H1 (cell line): ENCODE data around the gene TLR2. TPM values are rescaled to one million over a fixed set of nuclear protein-coding genes. Genes with fewer than 3 reads are reported as not detected.

Experiments
- CTCF ChIA-PET: fragments of 300-600 bp; sonication (Branson Sonifier 250); formaldehyde crosslinking; loops from one replicate; lab custom pipeline; 2021; ENCODE audit not compliant: partially characterized antibody; lab: Charles Lee
- POLR2A ChIA-PET: fragments of 300-600 bp; sonication (Branson Sonifier 250); formaldehyde crosslinking; loops from one replicate; lab custom pipeline; 2021; ENCODE audit warnings: inconsistent platforms; ENCODE audit not compliant: partially characterized antibody; lab: Charles Lee
- DNase-seq, 2 experiments: peaks; one replicate each; pipeline versions ENCODE4 v3.0.0 to v3.0.0-alpha.2; 2010 to 2022; ENCODE audit warnings: low spot score in 2 of 2, low read depth in 1 of 2, mixed read lengths in 1 of 2
- FAIRE-seq: peaks from 2 replicates; lab custom pipeline; 2011; peaks lifted over from hg19 to GRCh38; lab: Jason Lieb, UNC
- H2AFZ ChIP-seq: 2 replicates; pipeline ENCODE4 v1.8.1; 2012; ENCODE audit warnings: low read length, inconsistent platforms
- H2AK5ac ChIP-seq: 2 replicates; pipeline ENCODE4 v1.6.1; 2013; ENCODE audit warnings: low read depth, low read length
- H2BK120ac ChIP-seq: replicated peaks from 2 replicates; pipeline ENCODE3; 2013; ENCODE audit warnings: low read depth, low read length, inconsistent platforms
- H2BK12ac ChIP-seq: 2 replicates; pipeline ENCODE4 v1.6.1; 2013; ENCODE audit warnings: low read depth, low read length
- H2BK15ac ChIP-seq: 2 replicates; pipeline ENCODE4 v1.6.1; 2013; ENCODE audit warnings: low read length
- H2BK20ac ChIP-seq: 2 replicates; pipeline ENCODE4 v1.6.1; 2013; ENCODE audit warnings: low read length
- H2BK5ac ChIP-seq: 2 replicates; pipeline ENCODE4 v1.6.1; 2013; ENCODE audit warnings: low read depth, low read length
- H3K14ac ChIP-seq: 2 replicates; pipeline ENCODE4 v1.6.1; 2013; ENCODE audit warnings: inconsistent platforms; ENCODE audit not compliant: insufficient read length
- H3K18ac ChIP-seq: 2 replicates; pipeline ENCODE4 v1.6.1; 2013; ENCODE audit warnings: low read length; ENCODE audit errors: extremely low read depth
- H3K23ac ChIP-seq: 2 replicates; pipeline ENCODE4 v1.6.1; 2013; ENCODE audit warnings: inconsistent platforms; ENCODE audit not compliant: insufficient read length
- H3K23me2 ChIP-seq: 2 replicates; pipeline ENCODE4 v1.6.1; 2013; ENCODE audit warnings: low read depth, low read length
- H3K27ac ChIP-seq: 2 replicates; pipeline ENCODE4 v1.6.1; 2011; ENCODE audit warnings: low read depth, low read length, inconsistent platforms
- H3K27me3 ChIP-seq, 4 experiments: replicated peaks in 1 of 4; 1 replicate in 1 of 4; 2 replicates in 3 of 4; pipeline versions ENCODE4 v1.6.1 to v1.8.1; 2011 to 2013; ENCODE audit warnings: low read length in 3 of 4, mild to moderate bottlenecking in 3 of 4, inconsistent platforms in 2 of 4, mixed read lengths in 2 of 4, moderate library complexity in 1 of 4; ENCODE audit not compliant: control insufficient read depth in 3 of 4, insufficient read depth in 3 of 4; ENCODE audit errors: extremely low read depth in 1 of 4
- H3K36me3 ChIP-seq, 4 experiments: 2 replicates each; pipeline versions ENCODE4 v1.6.1 to v1.8.1; 2011 to 2013; ENCODE audit warnings: mild to moderate bottlenecking in 4 of 4, low read length in 3 of 4, moderate library complexity in 2 of 4, control low read depth in 1 of 4, inconsistent platforms in 1 of 4; ENCODE audit not compliant: insufficient read depth in 4 of 4, control insufficient read depth in 2 of 4
- H3K4ac ChIP-seq: replicated peaks from 2 replicates; pipeline ENCODE3; 2013; ENCODE audit warnings: low read length, low read depth, mixed read lengths, inconsistent platforms; ENCODE audit not compliant: insufficient read length
- H3K4me1 ChIP-seq, 4 experiments: replicated peaks in 1 of 4; 1 replicate in 1 of 4; 2 replicates in 3 of 4; pipeline versions ENCODE4 v1.6.1 to v1.8.1; 2011 to 2013; ENCODE audit warnings: low read length in 3 of 4, inconsistent platforms in 2 of 4, mixed read lengths in 1 of 4; ENCODE audit not compliant: insufficient read depth in 4 of 4, control insufficient read depth in 3 of 4
- H3K4me2 ChIP-seq, 2 experiments: 2 replicates each; pipeline versions ENCODE4 v1.6.1 to v1.8.1; 2011 to 2013; ENCODE audit warnings: low read depth in 2 of 2, low read length in 2 of 2, control low read depth in 1 of 2, inconsistent platforms in 1 of 2, mild to moderate bottlenecking in 1 of 2; ENCODE audit not compliant: insufficient read depth in 1 of 2
- H3K4me3 ChIP-seq, 4 experiments: fragments of 200-600, 300-600 bp in 1 of 4; sonication (generic), shearing (Covaris generic), sonication (Bioruptor Twin) in 1 of 4; 2 replicates each; pipeline versions ENCODE4 v1.5.1 to v1.8.1; 2011 to 2016; ENCODE audit warnings: low read length in 4 of 4, low read depth in 3 of 4, control low read depth in 2 of 4, inconsistent platforms in 2 of 4, mild to moderate bottlenecking in 2 of 4, mixed read lengths in 1 of 4, moderate library complexity in 1 of 4; ENCODE audit not compliant: insufficient read depth in 2 of 4; ENCODE audit errors: extremely low read depth in 1 of 4
- H3K56ac ChIP-seq: replicated peaks from 2 replicates; pipeline ENCODE3; 2013; ENCODE audit warnings: low read depth, mild to moderate bottlenecking, mixed read lengths, low read length, inconsistent platforms; ENCODE audit not compliant: insufficient read length
- H3K79me1 ChIP-seq: 2 replicates; pipeline ENCODE4 v1.6.1; 2013; ENCODE audit warnings: low read depth, low read length, control low read depth
- H3K79me2 ChIP-seq, 2 experiments: 2 replicates each; pipeline versions ENCODE4 v1.6.1 to v1.8.1; 2012 to 2013; ENCODE audit warnings: low read length in 2 of 2, mild to moderate bottlenecking in 2 of 2, inconsistent platforms in 1 of 2; ENCODE audit not compliant: insufficient read depth in 2 of 2, control insufficient read depth in 1 of 2
- H3K9ac ChIP-seq, 4 experiments: replicated peaks in 1 of 4; 1 replicate in 1 of 4; 2 replicates in 3 of 4; pipeline versions ENCODE4 v1.6.1 to v1.8.1; 2011 to 2013; ENCODE audit warnings: low read depth in 3 of 4, low read length in 3 of 4, control low read depth in 2 of 4, mild to moderate bottlenecking in 2 of 4, moderate library complexity in 2 of 4, inconsistent platforms in 1 of 4; ENCODE audit errors: extremely low read depth in 1 of 4
- H3K9me3 ChIP-seq, 2 experiments: 2 replicates each; pipeline versions ENCODE4 v1.6.1 to v1.8.1; 2012 to 2013; ENCODE audit warnings: mild to moderate bottlenecking in 2 of 2, moderate library complexity in 2 of 2, control low read depth in 1 of 2, inconsistent platforms in 1 of 2, low read depth in 1 of 2, low read length in 1 of 2, mixed read lengths in 1 of 2; ENCODE audit not compliant: insufficient read depth in 2 of 2
- H4K20me1 ChIP-seq, 2 experiments: replicated peaks in 1 of 2; 2 replicates each; pipeline versions ENCODE3 to v1.8.1; 2011 to 2013; ENCODE audit warnings: inconsistent platforms in 2 of 2, low read length in 2 of 2, mild to moderate bottlenecking in 1 of 2; ENCODE audit not compliant: insufficient read depth in 2 of 2, control insufficient read depth in 1 of 2
- H4K5ac ChIP-seq: 2 replicates; pipeline ENCODE4 v1.6.1; 2013; ENCODE audit warnings: low read length, low read depth, mixed read lengths, inconsistent platforms; ENCODE audit not compliant: insufficient read length
- H4K8ac ChIP-seq: 2 replicates; pipeline ENCODE4 v1.8.0; 2013; ENCODE audit warnings: mild to moderate bottlenecking, moderate library complexity, low read length, inconsistent platforms; ENCODE audit not compliant: insufficient read depth; ENCODE audit errors: extremely low read depth
- H4K91ac ChIP-seq: replicated peaks from 2 replicates; pipeline ENCODE3; 2013; ENCODE audit warnings: low read length, mixed read lengths, inconsistent platforms; ENCODE audit not compliant: insufficient read length
- ASH2L ChIP-seq: fragments of 200-600, 300-600 bp; sonication (generic); IDR thresholded peaks from one replicate; pipeline ENCODE4 v1.7.1; 2017; ENCODE audit warnings: low read length
- EP300 ChIP-seq, 2 experiments: IDR thresholded peaks; 1 replicate in 1 of 2; 2 replicates in 1 of 2; pipeline ENCODE4 v1.6.1; 2011 to 2012; ENCODE audit warnings: low read depth in 2 of 2, low read length in 2 of 2, mild to moderate bottlenecking in 2 of 2, borderline replicate concordance in 1 of 2, inconsistent platforms in 1 of 2, moderate library complexity in 1 of 2
- FOSL1 ChIP-seq: IDR thresholded peaks from 2 replicates; pipeline ENCODE4 v1.6.1; 2011; ENCODE audit warnings: mild to moderate bottlenecking, low read depth, low read length, moderate library complexity; ENCODE audit not compliant: insufficient read depth
- GABPA ChIP-seq: IDR thresholded peaks from 2 replicates; pipeline ENCODE4 v1.6.1; 2011; ENCODE audit warnings: mild to moderate bottlenecking, low read length, moderate library complexity, borderline replicate concordance; ENCODE audit not compliant: insufficient read depth
- SP1 ChIP-seq: IDR thresholded peaks from 2 replicates; pipeline ENCODE4 v1.6.1; 2011; ENCODE audit warnings: low read depth, low read length
- TAF7 ChIP-seq: optimal IDR thresholded peaks from 2 replicates; pipeline ENCODE3; 2011; ENCODE audit warnings: low read depth, mild to moderate bottlenecking, inconsistent platforms, low read length, moderate library complexity, borderline replicate concordance
- WGBS, 2 experiments: shearing (Covaris generic) in 1 of 2; methylation state at CpG; one replicate each; pipeline versions ENCODE4 v1.1.6 to v1.1.7; 2013 to 2015; ENCODE audit warnings: low lambda C conversion rate in 2 of 2, mixed read lengths in 2 of 2, inconsistent platforms in 1 of 2, low coverage in 1 of 2, missing lambda C conversion rate in 1 of 2; ENCODE audit not compliant: insufficient replicate concordance in 2 of 2, insufficient coverage in 1 of 2, insufficient read length in 1 of 2; ENCODE audit errors: extremely low coverage in 1 of 2, missing lambda C conversion rate in 1 of 2; 5-methylcytosine and 5-hydroxymethylcytosine counted together
- polyA plus RNA-seq, 7 experiments: library from polyadenylated mRNA; depleted of rRNA in 3 of 7; stranded (reverse) in 5 of 7; unstranded in 2 of 7; fragments of >200 nt in 5 of 7; fragments of 200-250 nt in 2 of 7; gene quantifications; 1 replicate in 5 of 7; 2 replicates in 1 of 7; 4 replicates in 1 of 7; pipeline versions ENCODE4 v1.2.1 to v1.2.3, GENCODE V29; 2011 to 2013; ENCODE audit warnings: missing spikeins in 2 of 7, mixed read lengths in 2 of 7
- total RNA-seq: library from RNA; stranded (reverse); fragmentation: NEBNext Ultra II Directional; extraction: Animal tissue kit (Norgen Biotek cat#: 25700); gene quantifications from 2 replicates; pipeline ENCODE4 v1.2.1, GENCODE V29; 2021
- TF ChIP-seq, protein P1 (sequence below): IDR thresholded peaks from 2 replicates; pipeline ENCODE4 v1.6.1; 2012; ENCODE audit warnings: low read length, inconsistent platforms

TLR2 gene
- total and polyA plus RNA-seq, 2 of the 8 experiments (the other 6 are each of a cell fraction or from before 2014, with no cell fraction given), result 1.3 TPM

DNA sequence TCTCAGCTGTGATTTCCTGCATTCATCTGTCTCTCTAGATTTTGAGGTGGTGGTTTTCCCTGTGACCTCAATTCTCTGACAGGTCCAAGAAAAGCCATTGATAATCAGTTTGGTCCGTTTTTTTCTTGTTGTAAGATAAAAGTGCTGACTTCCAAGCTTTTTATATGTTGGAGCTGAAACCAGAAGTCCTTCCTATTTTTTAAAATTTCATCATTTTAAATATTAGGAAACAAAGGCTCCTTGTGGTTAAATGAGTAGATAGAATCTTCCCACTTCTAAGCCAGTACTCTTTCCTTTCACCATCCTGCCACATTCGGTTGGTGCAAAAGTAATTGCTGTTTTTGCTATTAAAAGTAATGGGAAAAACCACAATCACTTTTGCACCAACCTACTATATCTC is 57.5 kb downstream of the TLR2 start:
- Histone ChIP-seq H3K4ac (no peak overlapping the region), H3K79me1 (no peaks in the 10 kb centered on the region), H4K20me1 (no peaks in the 10 kb centered on the region), H2AFZ (no peak overlapping the region), H3K18ac (no peak overlapping the region), H2BK5ac (no peak overlapping the region), H3K4me1 (no peaks in the 10 kb centered on the region), H2BK20ac (no peak overlapping the region), H4K8ac (no peak overlapping the region), H3K79me2 (no peaks in the 10 kb centered on the region), H3K36me3 (peaks cover 0 to 14% (median 6%) of the 10 kb centered on the region in 4 experiments; a peak in 5 of 8 replicates), H3K4me3 (no peak overlapping the region), H3K56ac (no peak overlapping the region), H2BK120ac (no peak overlapping the region), H3K23ac (no peak overlapping the region), H2AK5ac (no peak overlapping the region), H4K5ac (no peak overlapping the region), H3K9ac (no peak overlapping the region), H3K9me3 (peaks cover 4 to 9% of the 10 kb centered on the region in 2 experiments; a peak in 2 of 4 replicates), H4K91ac (no peak overlapping the region), H3K27me3 (no peaks in the 10 kb centered on the region), H3K14ac (no peak overlapping the region), H2BK15ac (no peak overlapping the region), H3K23me2 (no peaks in the 10 kb centered on the region), H3K27ac (no peak overlapping the region), H2BK12ac (no peak overlapping the region), H3K4me2 (no peak overlapping the region)
- 78% methylated on average over 2 of the region's 2 CpGs; no CpG with 5 or more reads in 1 of the 2 experiments for WGBS, 2 experiments
- ChIA-PET POLR2A (interaction anchor here (1.5 kb wide), 1 partner anchor 17 kb away, joined by 3 read pairs; no protein-coding TSS in a partner anchor), CTCF (interaction anchor here (1.0 to 3.7 kb wide), 7 partner anchors 8 to 109 kb away, joined by 3 to 15 read pairs (median 4); no protein-coding TSS in a partner anchor)
- DNase-seq (no peak), FAIRE-seq (no peak)
- TF ChIP-seq FOSL1, result no peak
- TF ChIP-seq EP300 (IDR thresholded peaks at IDR 0.05; ENCODE audit: borderline replicate concordance in 1 of 2, low read depth in 2 of 2, low read length in 2 of 2), result no peak
- no peak for TF ChIP-seq GABPA
- no peak for TF ChIP-seq TAF7
- no peak for TF ChIP-seq SP1
- TF ChIP-seq, protein P1, sequence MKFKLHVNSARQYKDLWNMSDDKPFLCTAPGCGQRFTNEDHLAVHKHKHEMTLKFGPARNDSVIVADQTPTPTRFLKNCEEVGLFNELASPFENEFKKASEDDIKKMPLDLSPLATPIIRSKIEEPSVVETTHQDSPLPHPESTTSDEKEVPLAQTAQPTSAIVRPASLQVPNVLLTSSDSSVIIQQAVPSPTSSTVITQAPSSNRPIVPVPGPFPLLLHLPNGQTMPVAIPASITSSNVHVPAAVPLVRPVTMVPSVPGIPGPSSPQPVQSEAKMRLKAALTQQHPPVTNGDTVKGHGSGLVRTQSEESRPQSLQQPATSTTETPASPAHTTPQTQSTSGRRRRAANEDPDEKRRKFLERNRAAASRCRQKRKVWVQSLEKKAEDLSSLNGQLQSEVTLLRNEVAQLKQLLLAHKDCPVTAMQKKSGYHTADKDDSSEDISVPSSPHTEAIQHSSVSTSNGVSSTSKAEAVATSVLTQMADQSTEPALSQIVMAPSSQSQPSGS, result no peak
- TF ChIP-seq ASH2L, result no peak
